GM19239 (cell line): ENCODE measurements around the gene TRIM9.

Experiments used
- DNase-seq: peaks from one replicate; pipeline ENCODE4 v3.0.0; 2011; ENCODE audit warnings: low spot score; ENCODE audit not compliant: insufficient read length
- FAIRE-seq: peaks from 2 replicates; lab custom pipeline; 2011; peaks lifted over from hg19 to GRCh38; lab: Jason Lieb, UNC

TRIM9 gene

GRCh38 chr14:51067295-51067694 is 27.6 kb downstream of the TRIM9 start:
- no peak for DNase-seq
- FAIRE-seq: no peak

- FAIRE-seq (no peak), DNase-seq (no peak)
Observed at GRCh38 chr14:51066576-51066975, 28.3 kb downstream of the TRIM9 start.

- DNase-seq: no peak
- no peak for FAIRE-seq
Observed at GRCh38 chr14:51059032-51059431, 35.9 kb downstream of the TRIM9 start.

- DNase-seq (no peak), FAIRE-seq (no peak)
Observed at GRCh38 chr14:51058382-51058781, 36.5 kb downstream of the TRIM9 start.

GRCh38 chr14:51056421-51056820 is 38.5 kb downstream of the TRIM9 start:
- no peak for DNase-seq
- FAIRE-seq: no peak

GRCh38 chr14:51053157-51053556 is 41.7 kb downstream of the TRIM9 start:
- no peak for FAIRE-seq
- DNase-seq: no peak

- FAIRE-seq (no peak), DNase-seq (no peak)
Observed at GRCh38 chr14:51044961-51045360, 49.9 kb downstream of the TRIM9 start.

- no peak for FAIRE-seq
- DNase-seq: no peak
Observed at GRCh38 chr14:51041883-51042282, 53.0 kb downstream of the TRIM9 start.

- FAIRE-seq (no peak), DNase-seq (no peak)
Observed at GRCh38 chr14:51041108-51041531, 53.8 kb downstream of the TRIM9 start.

GRCh38 chr14:51039252-51039651 is 55.7 kb downstream of the TRIM9 start:
- no peak for DNase-seq
- FAIRE-seq: no peak

- no peak for FAIRE-seq
Observed at GRCh38 chr14:51035611-51036192, 59.2 kb downstream of the TRIM9 start.

GRCh38 chr14:51028851-51029754 is 65.8 kb downstream of the TRIM9 start:
- FAIRE-seq: no peak

More at GRCh38 chr14:51035611-51036192, 59.2 kb downstream of the TRIM9 start:
- no peak for DNase-seq

GRCh38 chr14:51028361-51028760 is 66.5 kb downstream of the TRIM9 start:
- no peak for DNase-seq
- no peak for FAIRE-seq

More at GRCh38 chr14:51028851-51029754, 65.8 kb downstream of the TRIM9 start:
- no peak for DNase-seq

- DNase-seq: no peak
- no peak for FAIRE-seq
Observed at GRCh38 chr14:51024377-51024776, 70.5 kb downstream of the TRIM9 start.

- DNase-seq: no peak
- FAIRE-seq: no peak
Observed at GRCh38 chr14:51023964-51024363, 70.9 kb downstream of the TRIM9 start.

GRCh38 chr14:51022769-51023168 is 72.1 kb downstream of the TRIM9 start:
- no peak for DNase-seq
- FAIRE-seq: no peak

GRCh38 chr14:51020024-51020710 is 74.7 kb downstream of the TRIM9 start:
- FAIRE-seq (no peak), DNase-seq (no peak)

- no peak for FAIRE-seq
- DNase-seq: no peak
Observed at GRCh38 chr14:51019089-51019488, 75.8 kb downstream of the TRIM9 start.

GRCh38 chr14:51018521-51018920 is 76.4 kb downstream of the TRIM9 start:
- FAIRE-seq: no peak
- no peak for DNase-seq

- FAIRE-seq (no peak), DNase-seq (no peak)
Observed at GRCh38 chr14:51014625-51015024, 80.3 kb downstream of the TRIM9 start.

- FAIRE-seq (no peak), DNase-seq (no peak)
Observed at GRCh38 chr14:51014086-51014485, 80.8 kb downstream of the TRIM9 start.
